ENCODE measurements around the gene MRTO4.
A peak's percentile ranks its signal among the peaks of the same experiment; 100 is the strongest.
"Not testable (repeated sequence)": the region's sequence is repeated elsewhere in the genome, so short reads cannot be mapped to it uniquely, and the experiment has no call there.

Gene MRTO4

GRCh38 chr1:19229229-19229628 is 22.4 kb upstream of the MRTO4 start:
- no peak for DNase-seq

- DNase-seq: no peak
Observed at GRCh38 chr1:19229828-19230325, 21.7 kb upstream of the MRTO4 start.

- not testable (repeated sequence) for DNase-seq
Observed at GRCh38 chr1:19231736-19232523, 19.7 kb upstream of the MRTO4 start.

- no peak for DNase-seq
Observed at GRCh38 chr1:19232524-19232846, 19.1 kb upstream of the MRTO4 start.

GRCh38 chr1:19234224-19234623 is 17.4 kb upstream of the MRTO4 start:
- no peak for DNase-seq

GRCh38 chr1:19239876-19240275 is 11.7 kb upstream of the MRTO4 start:
- DNase-seq: peak; percentile 8

GRCh38 chr1:19240673-19241538 is 10.7 kb upstream of the MRTO4 start:
- peak; percentile 84 for DNase-seq

DNA sequence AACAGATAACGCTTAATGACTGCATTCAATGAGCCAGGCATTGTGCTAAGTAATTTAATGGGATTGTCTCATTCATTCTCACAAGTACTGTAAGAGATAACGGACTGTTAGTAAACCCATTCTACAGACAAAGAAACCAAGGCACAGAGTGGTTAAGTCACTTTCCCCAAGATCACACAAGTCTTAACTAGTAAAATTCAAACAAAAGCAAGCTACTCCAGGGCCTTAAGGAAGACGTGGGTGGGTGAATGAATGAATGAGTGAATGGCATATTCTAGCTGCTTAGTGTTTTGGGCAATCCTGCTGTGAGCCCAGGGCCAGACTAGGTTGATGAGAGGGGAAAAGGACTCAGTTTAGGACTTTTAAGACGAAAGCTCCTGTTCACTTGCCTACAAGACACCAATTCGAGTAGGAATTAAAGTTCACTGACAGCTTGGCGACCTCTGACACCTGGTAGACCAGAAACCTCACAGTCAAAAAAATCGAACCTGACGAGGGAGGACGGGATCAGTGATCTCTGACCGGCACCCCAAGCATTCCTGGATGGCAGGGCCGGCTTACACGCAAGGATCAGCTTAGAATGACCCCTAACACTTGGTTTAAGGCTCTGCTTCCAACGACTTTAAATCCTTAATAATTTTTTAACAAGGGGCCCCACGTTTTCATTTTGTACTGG is 838 bp upstream of the MRTO4 start:
- no peak for DNase-seq

DNA sequence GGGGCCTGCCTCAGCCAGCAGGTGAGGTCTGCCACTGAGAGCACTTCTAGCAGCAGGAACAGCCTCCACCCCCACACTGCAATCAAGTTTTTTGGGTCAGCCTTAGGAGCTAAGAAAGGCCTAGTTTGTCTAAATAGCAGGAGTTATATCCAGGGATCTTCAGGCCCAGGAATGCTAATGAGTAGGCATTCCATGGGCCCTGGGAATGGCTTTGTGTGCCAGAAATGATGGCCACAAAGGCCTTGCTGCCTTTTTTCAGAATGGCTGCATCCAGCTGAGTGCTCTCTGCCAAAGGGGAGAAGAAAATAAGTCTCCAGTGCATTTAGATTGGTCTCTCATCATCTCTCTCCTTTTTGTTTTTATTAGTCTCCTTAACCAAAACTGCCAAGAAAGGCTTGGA is 2.8 kb downstream of the MRTO4 start:
- DNase-seq: no peak

GRCh38 chr1:19255288-19255687 is 3.7 kb downstream of the MRTO4 start:
- no peak for DNase-seq

GRCh38 chr1:19256301-19256700 is 4.7 kb downstream of the MRTO4 start:
- not testable (repeated sequence) for DNase-seq

DNA sequence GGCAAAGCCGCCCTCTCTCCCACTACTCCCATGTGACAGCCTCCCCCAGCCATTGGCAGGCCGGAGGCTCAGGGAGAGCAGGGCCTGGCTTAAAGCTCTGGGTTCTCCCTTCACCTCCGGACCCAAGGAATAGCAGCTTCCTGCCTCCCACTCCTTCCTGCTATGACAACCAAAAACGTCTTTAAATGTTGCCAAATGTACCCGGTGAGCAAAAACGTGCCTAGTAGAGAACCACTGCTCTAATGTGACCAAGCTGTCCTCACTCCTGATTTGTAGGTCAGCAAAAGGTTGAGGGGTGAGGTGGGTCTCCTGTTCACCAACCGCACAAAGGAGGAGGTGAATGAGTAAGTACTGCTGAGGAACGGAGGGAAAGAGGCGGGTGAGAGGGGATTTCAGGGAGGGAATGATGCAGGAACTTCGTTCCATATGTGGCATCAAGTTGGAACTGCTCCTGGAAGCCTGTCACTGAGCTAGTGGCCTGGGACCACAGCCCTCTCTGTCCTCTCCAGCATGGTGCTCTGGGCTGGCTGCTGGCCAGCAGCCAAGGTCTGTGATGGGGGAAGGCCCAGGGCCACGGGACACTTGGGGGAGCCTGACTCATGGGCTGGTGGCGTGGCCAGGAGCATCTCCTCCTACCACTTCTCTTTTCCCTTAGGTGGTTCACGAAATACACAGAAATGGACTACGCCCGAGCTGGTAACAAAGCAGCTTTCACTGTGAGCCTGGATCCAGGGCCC is 5.7 kb downstream of the MRTO4 start:
- DNase-seq: peak; percentile 52

DNA sequence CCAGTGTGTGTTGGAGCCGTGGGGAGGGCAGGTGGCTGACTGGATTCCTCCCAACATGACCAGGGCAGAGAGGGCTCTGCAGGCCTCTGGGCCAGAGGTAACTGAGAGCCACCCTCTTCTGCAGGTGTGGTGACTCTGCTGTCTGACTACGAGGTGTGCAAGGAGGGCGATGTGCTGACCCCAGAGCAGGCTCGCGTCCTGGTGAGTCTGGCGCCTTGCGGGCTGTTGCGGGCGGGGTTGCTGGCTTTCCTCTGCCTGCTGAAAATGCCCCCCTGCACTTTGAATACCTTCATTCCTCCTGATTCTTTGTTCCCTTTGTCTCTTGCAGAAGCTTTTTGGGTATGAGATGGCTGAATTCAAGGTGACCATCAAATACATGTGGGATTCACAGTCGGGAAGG is 6.7 kb downstream of the MRTO4 start:
- DNase-seq: no peak

DNA sequence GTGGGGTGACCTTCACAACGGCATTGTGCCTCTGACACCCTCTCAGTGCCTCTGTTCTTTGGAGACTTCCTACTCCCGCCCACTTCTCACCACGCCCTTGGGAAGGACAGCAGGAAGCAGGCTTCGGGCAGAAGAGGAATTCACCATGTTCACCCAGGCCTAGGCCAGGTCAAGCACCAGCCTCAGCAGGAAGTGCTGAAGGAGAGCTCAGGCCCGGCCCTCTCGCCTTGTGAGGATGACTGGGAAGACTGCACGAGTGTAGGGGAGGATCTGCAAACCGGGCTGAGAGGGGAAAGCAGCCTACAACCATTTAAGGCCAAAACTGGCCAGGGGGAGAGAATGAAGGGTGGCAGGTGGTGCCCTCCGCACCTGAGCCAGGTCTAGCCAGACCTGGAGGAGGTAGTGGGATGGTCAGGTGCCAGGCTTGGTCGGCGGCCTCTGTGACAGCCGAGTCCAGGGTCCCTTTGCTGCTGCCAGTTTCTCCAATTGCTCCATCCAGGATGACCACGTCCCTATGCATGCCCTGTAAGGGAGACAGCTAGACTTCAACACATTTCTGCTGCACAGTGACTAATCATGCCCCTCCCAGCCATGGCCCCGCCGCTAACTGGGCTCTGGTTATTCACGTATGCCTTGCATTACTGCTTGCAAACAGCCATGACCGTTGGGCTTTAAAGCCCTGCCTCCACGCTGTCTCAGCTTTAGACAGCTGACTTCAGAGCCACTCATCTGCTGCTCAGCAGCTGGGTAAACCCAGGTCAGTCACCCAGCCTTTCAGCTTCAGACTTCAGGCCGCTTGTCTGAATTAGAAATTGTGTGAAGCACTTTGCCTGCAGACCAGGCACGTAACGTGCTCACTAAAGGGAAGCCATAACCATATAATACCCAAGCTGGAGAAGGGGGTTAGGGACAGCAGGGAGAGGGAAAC is 8.9 kb downstream of the MRTO4 start:
- peak; percentile 64 for DNase-seq

- no peak for DNase-seq
Observed at GRCh38 chr1:19262047-19262446, 10.4 kb downstream of the MRTO4 start.

DNA sequence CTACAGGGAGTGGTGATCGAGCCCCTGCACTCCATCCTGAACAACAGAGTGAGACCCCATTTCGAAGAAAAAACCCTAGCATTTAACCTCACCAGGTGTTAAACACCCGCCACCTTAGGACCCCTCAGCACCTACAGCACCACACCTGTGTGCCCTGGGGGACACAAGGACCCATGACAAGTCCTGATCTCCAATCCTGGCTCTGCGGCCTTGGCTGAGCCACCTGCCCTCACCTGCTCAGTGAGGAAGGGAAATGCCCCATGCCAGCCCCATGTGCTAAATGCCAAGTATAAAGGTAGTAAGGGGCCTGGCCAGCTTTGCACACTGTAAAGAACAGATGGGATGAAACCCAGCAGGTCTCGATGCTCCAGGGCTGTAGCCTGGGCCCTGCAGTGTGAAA is 11.1 kb downstream of the MRTO4 start:
- no peak for DNase-seq

DNA sequence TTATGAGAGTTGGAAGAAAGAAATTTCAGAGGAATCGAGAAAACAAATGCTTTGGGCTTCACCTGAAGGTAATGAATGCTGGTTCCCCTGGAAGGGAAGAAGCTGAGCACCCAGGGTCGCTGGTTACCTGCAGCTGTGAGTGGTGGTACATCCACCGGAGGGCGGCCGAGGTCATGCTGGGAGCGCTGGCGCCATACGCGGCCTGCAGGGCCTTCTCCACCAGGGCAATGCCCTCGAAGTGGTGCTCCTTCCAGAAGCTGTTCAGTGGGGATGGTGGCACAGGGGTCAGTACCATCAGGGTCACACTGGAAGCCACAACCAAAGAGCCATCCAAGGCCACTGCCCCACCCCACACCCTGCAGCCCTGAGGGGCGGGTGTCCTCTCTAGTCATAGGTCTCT is 16.8 kb downstream of the MRTO4 start:
- no peak for DNase-seq

DNA sequence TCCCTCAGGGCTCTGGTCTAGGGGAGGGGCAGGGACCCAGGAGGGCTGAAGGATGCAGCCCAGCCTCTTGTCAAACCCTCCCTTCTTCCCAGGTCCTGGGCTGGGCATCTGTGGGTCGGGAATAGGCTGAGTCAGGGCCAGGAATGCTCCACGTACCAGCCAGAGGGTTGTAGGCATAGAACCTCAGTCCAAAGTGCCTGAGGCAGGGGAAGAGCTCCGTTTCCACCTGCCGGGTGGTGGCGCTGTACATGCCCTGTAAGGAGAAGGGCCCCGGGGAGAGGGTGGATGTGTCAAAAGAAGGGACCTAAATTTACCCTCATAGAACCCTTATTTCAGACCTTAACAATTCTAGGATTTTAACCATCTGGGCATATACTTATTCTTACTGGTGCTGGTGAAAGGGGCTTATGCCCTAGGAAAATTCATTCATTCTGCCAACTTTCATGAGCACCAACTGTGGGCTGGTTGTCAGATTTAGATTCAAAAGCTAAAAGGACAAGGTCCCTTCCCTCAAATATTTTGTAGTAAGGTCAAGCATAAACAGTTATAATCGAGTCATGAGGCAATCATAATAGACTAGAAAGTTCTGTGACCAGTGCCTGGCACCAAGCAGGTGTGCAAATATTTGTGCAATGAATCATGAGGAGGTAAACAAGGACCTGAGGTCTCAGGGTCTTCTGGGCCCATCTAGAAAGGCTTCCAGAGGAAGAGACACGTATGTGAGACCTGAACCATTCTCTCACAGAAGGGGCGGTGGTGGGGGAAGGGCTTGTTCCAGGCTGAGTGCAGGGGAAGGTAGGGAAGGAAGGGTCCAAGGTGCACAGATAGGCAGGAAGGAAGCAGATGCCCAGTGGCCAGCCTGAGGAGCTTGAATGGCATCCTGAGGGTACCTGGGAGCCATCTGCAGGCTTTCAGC is 18.1 kb downstream of the MRTO4 start:
- not testable (repeated sequence) for DNase-seq

- not testable (repeated sequence) for DNase-seq
Observed at GRCh38 chr1:19270343-19270730, 18.7 kb downstream of the MRTO4 start.

DNA sequence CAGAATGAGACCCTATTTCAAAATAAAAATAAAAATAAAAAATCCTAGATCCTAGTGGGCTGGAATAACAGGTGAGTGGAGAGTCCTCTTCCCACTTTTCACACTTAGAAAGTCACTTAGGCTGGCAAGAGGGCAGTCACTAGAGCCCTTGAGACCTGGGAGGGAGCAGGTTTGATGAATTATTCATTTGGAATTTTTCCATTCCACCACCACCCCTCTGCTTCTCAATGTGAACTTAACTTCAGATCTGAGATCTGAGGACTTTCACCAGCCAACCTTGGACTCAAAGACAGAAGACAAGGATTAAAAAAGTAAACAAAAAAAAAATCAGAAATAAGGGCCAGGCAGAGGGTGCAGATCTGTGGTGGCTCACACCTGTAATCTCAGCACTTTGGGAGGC is 20.5 kb downstream of the MRTO4 start:
- DNase-seq: no peak
